Rectal smooth muscle tissue (tissue), 1 donor: Measurements from ENCODE around the gene SLC26A1.

Experiments used
- H3K27ac ChIP-seq: one replicate; pipeline ENCODE4 v1.7.0; 2013; ENCODE audit warnings: low read depth, low read length, inconsistent platforms
- H3K27me3 ChIP-seq: one replicate; pipeline ENCODE4 v1.7.0; 2013; ENCODE audit warnings: low read length; ENCODE audit not compliant: control insufficient read depth, insufficient read depth
- H3K36me3 ChIP-seq: one replicate; pipeline ENCODE4 v1.7.0; 2013; ENCODE audit warnings: low read length; ENCODE audit not compliant: control insufficient read depth, insufficient read depth
- H3K4me1 ChIP-seq: one replicate; pipeline ENCODE4 v1.7.0; 2013; ENCODE audit warnings: low read length; ENCODE audit not compliant: control insufficient read depth, insufficient read depth
- H3K4me3 ChIP-seq: one replicate; pipeline ENCODE4 v1.7.0; 2013; ENCODE audit warnings: low read length
- H3K9ac ChIP-seq: one replicate; pipeline ENCODE4 v1.7.0; 2013; ENCODE audit warnings: low read length

The SLC26A1 gene

GRCh38 chr4:1024882-1025545 is 31.8 kb upstream of the SLC26A1 start:
- H3K9ac ChIP-seq: no peak overlapping the region
- no peaks in the 10 kb centered on the region for H3K27me3 ChIP-seq
- H3K27ac ChIP-seq: no peak overlapping the region
- H3K36me3 ChIP-seq: no peaks in the 10 kb centered on the region
- H3K4me3 ChIP-seq: no peak overlapping the region
- H3K4me1 ChIP-seq: no peaks in the 10 kb centered on the region

- Histone ChIP-seq H3K36me3 (no peaks in the 10 kb centered on the region), H3K27ac (no peak overlapping the region), H3K27me3 (no peaks in the 10 kb centered on the region), H3K9ac (no peak overlapping the region), H3K4me1 (no peaks in the 10 kb centered on the region), H3K4me3 (no peak overlapping the region)
Measured at GRCh38 chr4:1023895-1024740, 30.9 kb upstream of the SLC26A1 start.

GRCh38 chr4:1023075-1023640 is 30.0 kb upstream of the SLC26A1 start:
- H3K9ac ChIP-seq: no peak overlapping the region

GRCh38 chr4:1022739-1023066 is 29.5 kb upstream of the SLC26A1 start:
- no peaks in the 10 kb centered on the region for H3K27me3 ChIP-seq
- H3K4me3 ChIP-seq: no peak overlapping the region
- H3K36me3 ChIP-seq: no peaks in the 10 kb centered on the region
- no peak overlapping the region for H3K27ac ChIP-seq
- H3K4me1 ChIP-seq: no peaks in the 10 kb centered on the region
- no peak overlapping the region for H3K9ac ChIP-seq

More at GRCh38 chr4:1023075-1023640, 30.0 kb upstream of the SLC26A1 start:
- H3K4me1 ChIP-seq: no peaks in the 10 kb centered on the region
- no peak overlapping the region for H3K27ac ChIP-seq
- H3K27me3 ChIP-seq: no peaks in the 10 kb centered on the region
- no peaks in the 10 kb centered on the region for H3K36me3 ChIP-seq
- no peak overlapping the region for H3K4me3 ChIP-seq

- no peak overlapping the region for H3K27ac ChIP-seq
- H3K36me3 ChIP-seq: no peaks in the 10 kb centered on the region
- H3K9ac ChIP-seq: no peak overlapping the region
- H3K27me3 ChIP-seq: no peaks in the 10 kb centered on the region
- H3K4me1 ChIP-seq: no peaks in the 10 kb centered on the region
- H3K4me3 ChIP-seq: no peak overlapping the region
Measured at GRCh38 chr4:1022051-1022738, 29.0 kb upstream of the SLC26A1 start.

- H3K36me3 ChIP-seq: no peaks in the 10 kb centered on the region
- no peaks in the 10 kb centered on the region for H3K4me1 ChIP-seq
- no peaks in the 10 kb centered on the region for H3K27me3 ChIP-seq
- H3K9ac ChIP-seq: no peak overlapping the region
- H3K4me3 ChIP-seq: no peak overlapping the region
- no peak overlapping the region for H3K27ac ChIP-seq
Measured at GRCh38 chr4:1021386-1022050, 28.3 kb upstream of the SLC26A1 start.

GRCh38 chr4:1019729-1020470 is 26.7 kb upstream of the SLC26A1 start:
- Histone ChIP-seq H3K36me3 (no peaks in the 10 kb centered on the region), H3K4me3 (no peak overlapping the region), H3K27ac (no peak overlapping the region), H3K9ac (no peak overlapping the region), H3K4me1 (no peaks in the 10 kb centered on the region), H3K27me3 (no peaks in the 10 kb centered on the region)

- no peak overlapping the region for H3K4me3 ChIP-seq
- no peak overlapping the region for H3K9ac ChIP-seq
- H3K27me3 ChIP-seq: no peaks in the 10 kb centered on the region
- no peak overlapping the region for H3K27ac ChIP-seq
- H3K4me1 ChIP-seq: no peaks in the 10 kb centered on the region
- H3K36me3 ChIP-seq: no peaks in the 10 kb centered on the region
Measured at GRCh38 chr4:1019320-1019719, 26.1 kb upstream of the SLC26A1 start.

- Histone ChIP-seq H3K4me1 (no peaks in the 10 kb centered on the region), H3K4me3 (no peak overlapping the region), H3K9ac (no peak overlapping the region), H3K36me3 (no peaks in the 10 kb centered on the region), H3K27ac (no peak overlapping the region), H3K27me3 (no peaks in the 10 kb centered on the region)
Measured at GRCh38 chr4:1018147-1019020, 25.2 kb upstream of the SLC26A1 start.

- Histone ChIP-seq H3K4me3 (no peak overlapping the region), H3K9ac (no peak overlapping the region), H3K36me3 (no peaks in the 10 kb centered on the region), H3K4me1 (no peaks in the 10 kb centered on the region), H3K27me3 (no peaks in the 10 kb centered on the region), H3K27ac (no peak overlapping the region)
Measured at GRCh38 chr4:1017706-1018105, 24.5 kb upstream of the SLC26A1 start.

- no peak overlapping the region for H3K4me3 ChIP-seq
- H3K4me1 ChIP-seq: no peaks in the 10 kb centered on the region
- no peak overlapping the region for H3K27ac ChIP-seq
- no peaks in the 10 kb centered on the region for H3K27me3 ChIP-seq
- no peak overlapping the region for H3K9ac ChIP-seq
- no peaks in the 10 kb centered on the region for H3K36me3 ChIP-seq
Measured at GRCh38 chr4:1017211-1017610, 24.0 kb upstream of the SLC26A1 start.
